AG04449 (cell line): Measurements from ENCODE around the gene FAM209B.
"Not testable (repeated sequence)": the region's sequence is repeated elsewhere in the genome, so short reads cannot be mapped to it uniquely, and the experiment has no call there.

Source experiments
- CTCF ChIA-PET: fragments of 350-600 bp; formaldehyde crosslinking; extraction: SDS; loops from one replicate; lab custom pipeline; 2021; ENCODE audit warnings: antibody characterized with exemption; lab: Yijun Ruan, JAX
- POLR2A ChIA-PET: fragments of 400-600, 350-600 bp; formaldehyde crosslinking; extraction: SDS; loops from one replicate; lab custom pipeline; 2020; ENCODE audit warnings: antibody characterized with exemption, inconsistent platforms; lab: Yijun Ruan, JAX
- DNase-seq: peaks from one replicate; pipeline ENCODE4 v3.0.0-alpha.2; 2010; ENCODE audit warnings: low read depth, low spot score
- H3K4me3 ChIP-seq: 2 replicates; pipeline ENCODE4 v1.5.1; 2011; ENCODE audit warnings: low read depth, mild to moderate bottlenecking, control low read depth, low read length
- CTCF ChIP-seq: IDR thresholded peaks from one replicate; pipeline ENCODE4 v1.5.1; 2011; ENCODE audit warnings: mild to moderate bottlenecking, moderate library complexity, low read length, control low read depth, inconsistent platforms; ENCODE audit not compliant: insufficient read depth; ENCODE audit errors: missing control alignments

The FAM209B gene

GRCh38 chr20:56532946-56533345 is at the start of gene FAM209B:
Gene FAM209B (plus strand): TSS chr20:56533246. CDS start chr20:56533342, 96 bp downstream.
- POLR2A ChIA-PET, CTCF ChIA-PET, H3K4me3 ChIP-seq, DNase-seq: not testable (repeated sequence)

- CTCF ChIA-PET = interaction anchor here (1.0 kb wide), 1 partner anchor 83 kb away, joined by 3 read pairs; no protein-coding TSS in a partner anchor
- no peak for TF ChIP-seq CTCF
- H3K4me3 ChIP-seq = no peak overlapping the region
- POLR2A ChIA-PET = no interaction called here
- DNase-seq = no peak
Observed at GRCh38 chr20:56483970-56484369, 49.1 kb upstream of the FAM209B start.

GRCh38 chr20:56487216-56487615 is 45.8 kb upstream of the FAM209B start:
- POLR2A ChIA-PET = no interaction called here
- no peak for TF ChIP-seq CTCF
- CTCF ChIA-PET = no interaction called here
- no peak for DNase-seq
- H3K4me3 ChIP-seq = no peak overlapping the region

GRCh38 chr20:56488566-56488965 is 44.5 kb upstream of the FAM209B start:
- no peak for DNase-seq
- ChIA-PET POLR2A (no interaction called here), CTCF (no interaction called here)
- TF ChIP-seq CTCF = no peak
- no peak overlapping the region for H3K4me3 ChIP-seq

GRCh38 chr20:56501116-56501515 is 31.9 kb upstream of the FAM209B start:
- DNase-seq = no peak
- POLR2A ChIA-PET = no interaction called here
- no peak overlapping the region for H3K4me3 ChIP-seq
- TF ChIP-seq CTCF = no peak
- CTCF ChIA-PET = interaction anchor here (1.1 kb wide), 1 partner anchor 35 kb away, joined by 3 read pairs; no protein-coding TSS in a partner anchor

GRCh38 chr20:56503916-56504315 is 29.1 kb upstream of the FAM209B start:
- CTCF ChIA-PET = interaction anchor here (0.8 to 1.7 kb wide), 4 partner anchors 10 to 104 kb away, joined by 3 to 5 read pairs (median 3); no protein-coding TSS in a partner anchor

More at GRCh38 chr20:56503916-56504315, 29.1 kb upstream of the FAM209B start:
- H3K4me3 ChIP-seq = no peak overlapping the region
- no peak for DNase-seq
- no peak for TF ChIP-seq CTCF
- POLR2A ChIA-PET = no interaction called here
